ENCODE results near the gene KCNQ1. TPM values are rescaled to one million over a fixed set of nuclear protein-coding genes. Genes with fewer than 3 reads are reported as not detected.

The KCNQ1 gene
- total and polyA plus RNA-seq, 9 of the 15 experiments (the other 6 are each of a cell fraction or from before 2014, with no cell fraction given) = 0.44 TPM; not detected in 8

- TF ChIP-seq ZNF589 (CRISPR knock-in tag; IDR thresholded peaks at IDR 0.05; ENCODE audit: low read depth) (no peak), EHMT2 (IDR thresholded peaks at IDR 0.05) (no peak), MCM3 (IDR thresholded peaks at IDR 0.05) (no peak), ZBTB2 (IDR thresholded peaks at IDR 0.05) (no peak), TAF9B (IDR thresholded peaks at IDR 0.05; ENCODE audit: partially characterized antibody) (peak; percentile 95), ZFP91 (CRISPR knock-in tag; IDR thresholded peaks at IDR 0.05) (peak; percentile 58; the same call in 1 of the 2 replicates), SPI1 (IDR thresholded peaks at IDR 0.05; ENCODE audit: borderline replicate concordance, low read depth, low read length) (no peak), ZNF324 (CRISPR knock-in tag; IDR thresholded peaks at IDR 0.05) (no peak), PREB (CRISPR knock-in tag; IDR thresholded peaks at IDR 0.05) (no peak), WHSC1 (IDR thresholded peaks at IDR 0.05; ENCODE audit: low read length) (no peak), CBFA2T2 (conservative IDR thresholded peaks at IDR 0.05) (no peak), DEAF1 (CRISPR knock-in tag; IDR thresholded peaks at IDR 0.05) (no peak), FIP1L1 (IDR thresholded peaks at IDR 0.05; ENCODE audit: low read depth, low read length, poor library complexity, severe bottlenecking) (peak; percentile 91), EP300 (IDR thresholded peaks at IDR 0.05; ENCODE audit: low read length) (0 out of 2 replicates have a peak, but pooled peaks have one; percentile 9), TCFL5 (CRISPR knock-in tag; conservative IDR thresholded peaks at IDR 0.05) (no peak), SOX6 (IDR thresholded peaks at IDR 0.05) (0 out of 2 replicates have a peak, but pooled peaks have one; percentile 13), CBFB (CRISPR knock-in tag; IDR thresholded peaks at IDR 0.05) (peak; percentile 3; the same call in 1 of the 2 replicates), NONO (IDR thresholded peaks at IDR 0.05; ENCODE audit: low read depth in 2 of 2, low read length in 1 of 2) (peak; percentile 45 to 95; a peak in 2 of 4 replicates), STAT5B (CRISPR knock-in tag; IDR thresholded peaks at IDR 0.05) (no peak), ZNF121 (CRISPR knock-in tag; conservative IDR thresholded peaks at IDR 0.05) (no peak; the same call in 1 of the 2 replicates), EP400 (IDR thresholded peaks at IDR 0.05) (peak; percentile 97), GATAD2A (IDR thresholded peaks at IDR 0.05) (0 out of 2 replicates have a peak, but pooled peaks have one; percentile 25), HMG20B (CRISPR knock-in tag; IDR thresholded peaks at IDR 0.05) (no peak), HNRNPL (IDR thresholded peaks at IDR 0.05; ENCODE audit: low read depth, low read length) (peak; percentile 93)
These were observed 255.0 kb downstream of the KCNQ1 start, which contains the start of gene KCNQ1OT1 (continued) for GRCh38 chr11:2699531-2700414.
